Measurements from ENCODE around the gene GRIN2D. TPM values are rescaled to one million over a fixed set of nuclear protein-coding genes. Genes with fewer than 3 reads are reported as not detected.

Gene GRIN2D
- total RNA-seq, 5 donors from 2014 or later (not counting 1 experiment from before 2014, with no cell fraction given) = 0.13 to 0.23 (median 0.16) TPM; not detected in 1

DNA sequence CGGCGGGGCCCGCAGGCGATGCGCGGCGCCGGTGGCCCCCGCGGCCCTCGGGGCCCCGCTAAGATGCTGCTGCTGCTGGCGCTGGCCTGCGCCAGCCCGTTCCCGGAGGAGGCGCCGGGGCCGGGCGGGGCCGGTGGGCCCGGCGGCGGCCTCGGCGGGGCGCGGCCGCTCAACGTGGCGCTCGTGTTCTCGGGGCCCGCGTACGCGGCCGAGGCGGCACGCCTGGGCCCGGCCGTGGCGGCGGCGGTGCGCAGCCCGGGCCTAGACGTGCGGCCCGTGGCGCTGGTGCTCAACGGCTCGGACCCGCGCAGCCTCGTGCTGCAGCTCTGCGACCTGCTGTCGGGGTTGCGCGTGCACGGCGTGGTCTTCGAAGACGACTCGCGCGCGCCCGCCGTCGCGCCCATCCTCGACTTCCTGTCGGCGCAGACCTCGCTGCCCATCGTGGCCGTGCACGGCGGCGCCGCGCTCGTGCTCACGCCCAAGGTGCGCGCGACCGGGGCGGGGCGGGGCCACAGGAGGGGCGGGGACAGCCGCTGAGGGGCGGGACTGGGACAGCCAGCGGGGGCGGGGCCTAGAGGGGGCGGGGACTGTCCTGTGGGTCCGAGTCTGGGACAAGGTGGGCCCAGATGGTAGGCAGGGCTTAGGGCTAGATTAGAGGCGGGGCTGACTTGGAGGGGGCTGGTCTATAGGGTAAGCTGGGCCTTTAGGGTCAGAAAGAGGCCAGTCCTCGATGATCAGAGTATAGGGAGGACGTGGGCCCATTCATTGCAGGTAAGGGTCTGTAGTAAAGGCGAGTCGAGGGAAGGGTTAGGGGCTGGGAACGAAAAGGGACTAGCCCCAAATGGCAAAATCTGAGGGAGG is 5.1 kb downstream of the GRIN2D start:
- Mint-ChIP-seq H3K36me3 (no peaks in the 10 kb centered on the region), H3K27ac (peak overlapping the region; percentile 43 to 64), H3K4me1 (peaks cover 36 to 44% (median 43%) of the 10 kb centered on the region in 3 donors), H3K4me3 (peak overlapping the region; percentile 61 to 97 (median 70)), H3K27me3 (peaks cover 27 to 35% of the 10 kb centered on the region in 2 donors), H3K9me3 (peaks cover 0 to 6% (median 0%) of the 10 kb centered on the region in 3 donors)
- no peaks in the 10 kb centered on the region for H3K36me3 ChIP-seq (ENCODE audit: control insufficient read depth in 2 of 2, extremely low read depth in 1 of 2, insufficient read depth in 1 of 2, low read length in 1 of 2)
- ChIA-PET POLR2A (no interaction called here), CTCF (no interaction called here)
- H3K27me3 ChIP-seq (replicated peaks in 1 of 2; ENCODE audit: control insufficient read depth in 2 of 2, extremely low read depth in 1 of 2, insufficient read depth in 2 of 2, low read length in 1 of 2) = peaks cover 2 to 40% of the 10 kb centered on the region in 2 experiments
- peaks cover 2 to 53% of the 10 kb centered on the region in 2 experiments for H3K4me1 ChIP-seq (ENCODE audit: control insufficient read depth in 1 of 2, extremely low read depth in 1 of 2, insufficient read depth in 2 of 2, low read length in 2 of 2)
- 7% methylated on average over 100 of the region's 104 CpGs for WGBS (ENCODE audit: insufficient coverage)
- H3K4me3 ChIP-seq (ENCODE audit: control insufficient read depth in 1 of 2, extremely low read depth in 1 of 2, low read length in 1 of 2) = peak overlapping the region in 1 of 2 donors; percentile 44
- H3K27ac ChIP-seq (ENCODE audit: low read length) = no peak overlapping the region
- ATAC-seq (replicated peaks in 1 of 4) (peak; percentile 73 to 84 (median 79)), DNase-seq (peak; percentile 71 to 92 (median 83))
- no peaks in the 10 kb centered on the region for H3K9me3 ChIP-seq

DNA sequence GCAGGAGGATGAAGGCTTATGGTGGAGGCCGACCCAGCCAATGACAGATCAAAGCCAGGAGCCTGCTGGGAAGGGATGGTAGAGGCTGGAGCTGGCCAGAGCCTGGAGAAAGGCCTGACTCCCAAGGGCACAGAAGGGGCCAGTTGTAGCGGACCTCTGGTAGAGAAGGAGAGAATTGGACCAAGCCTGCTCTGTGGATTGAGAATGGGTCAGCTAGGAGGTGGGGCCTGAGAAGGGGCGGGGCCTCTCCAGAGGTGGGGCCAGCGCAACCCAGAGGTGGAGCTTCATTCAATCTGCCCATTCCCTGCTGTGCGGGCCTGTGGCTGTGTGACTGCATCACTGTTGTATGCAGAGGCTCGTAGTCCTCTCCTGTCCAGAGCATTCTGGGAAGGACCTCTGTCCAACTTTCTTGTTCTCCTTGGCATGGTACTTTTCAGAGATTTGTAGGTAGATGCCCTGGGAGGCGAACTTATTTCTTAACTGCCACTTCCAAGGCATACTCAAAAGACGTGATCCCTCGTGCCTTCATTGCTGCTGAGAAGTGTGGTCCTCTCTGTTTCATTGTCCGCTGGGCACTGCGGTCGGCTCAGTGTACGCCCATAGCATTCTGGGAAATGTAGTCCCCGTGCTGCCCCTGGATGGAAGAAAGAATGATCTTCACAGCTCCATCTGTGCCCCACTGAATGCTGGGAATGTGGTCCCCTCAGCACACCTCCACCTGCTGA is 6.7 kb downstream of the GRIN2D start:
- Mint-ChIP-seq H3K4me3 (peak overlapping the region in 2 of 3 donors; percentile 28 to 42), H3K36me3 (no peaks in the 10 kb centered on the region)
- peak in 8 of 35 experiments; percentile 19 to 61 (median 30) for DNase-seq

DNA sequence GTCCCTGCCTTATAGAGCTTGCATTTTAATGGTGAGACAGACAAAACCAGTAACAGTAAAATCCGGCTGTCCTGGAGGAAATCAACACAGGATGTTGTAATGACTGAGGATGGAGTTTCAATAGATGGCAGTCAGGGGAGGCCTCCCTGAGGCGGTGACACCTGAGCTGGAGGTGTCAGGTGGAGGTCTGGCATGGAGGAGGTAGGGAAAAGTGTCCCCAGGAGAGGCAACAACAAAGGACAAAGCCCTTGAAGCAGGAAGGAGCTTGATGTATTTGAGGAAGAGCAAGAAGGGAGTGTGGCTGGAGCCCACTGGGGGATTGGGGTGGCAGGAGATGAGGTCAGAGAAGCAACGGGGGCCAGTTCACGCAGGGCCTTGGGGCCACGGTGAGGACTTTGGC is 7.8 kb downstream of the GRIN2D start:
- ATAC-seq (replicated peaks in 1 of 4) (no peak), DNase-seq (no peak)
- Mint-ChIP-seq H3K27me3 (peaks cover 16 to 21% of the 10 kb centered on the region in 2 donors), H3K27ac (peak overlapping the region; percentile 36 to 66), H3K4me3 (no peak overlapping the region), H3K36me3 (no peaks in the 10 kb centered on the region), H3K9me3 (peaks cover 0 to 6% (median 5%) of the 10 kb centered on the region in 3 donors), H3K4me1 (peaks cover 23 to 26% (median 24%) of the 10 kb centered on the region in 3 donors)
- Histone ChIP-seq H3K27ac (ENCODE audit: low read length) (peak overlapping the region; percentile 3), H3K4me1 (ENCODE audit: control insufficient read depth in 1 of 2, extremely low read depth in 1 of 2, insufficient read depth in 2 of 2, low read length in 2 of 2) (peaks cover 2 to 29% of the 10 kb centered on the region in 2 experiments), H3K27me3 (replicated peaks in 1 of 2; ENCODE audit: control insufficient read depth in 2 of 2, extremely low read depth in 1 of 2, insufficient read depth in 2 of 2, low read length in 1 of 2) (peaks cover 0 to 18% of the 10 kb centered on the region in 2 experiments), H3K36me3 (ENCODE audit: control insufficient read depth in 2 of 2, extremely low read depth in 1 of 2, insufficient read depth in 1 of 2, low read length in 1 of 2) (no peaks in the 10 kb centered on the region), H3K9me3 (no peaks in the 10 kb centered on the region), H3K4me3 (ENCODE audit: control insufficient read depth in 1 of 2, extremely low read depth in 1 of 2, low read length in 1 of 2) (no peak overlapping the region)
- WGBS (ENCODE audit: insufficient coverage) = 73% methylated on average over 5 of the region's 5 CpGs
- ChIA-PET POLR2A (no interaction called here), CTCF (interaction anchor here in 1 of 2 donors (1.0 kb wide), 1 partner anchor 37 kb away, joined by 3 read pairs; the partner anchor contains the start of genes SYNGR4 and TMEM143)

More for the DNA sequence above, 6.7 kb downstream of the GRIN2D start:
- Mint-ChIP-seq H3K4me1 (peaks cover 27 to 33% (median 32%) of the 10 kb centered on the region in 3 donors), H3K27ac (peak overlapping the region; percentile 52 to 66), H3K27me3 (peaks cover 17 to 24% of the 10 kb centered on the region in 2 donors), H3K9me3 (peaks cover 0 to 6% (median 0%) of the 10 kb centered on the region in 3 donors)
- peak in 2 of 4 experiments; percentile 10 to 18 for ATAC-seq (replicated peaks in 1 of 4)
- Histone ChIP-seq H3K36me3 (ENCODE audit: control insufficient read depth in 2 of 2, extremely low read depth in 1 of 2, insufficient read depth in 1 of 2, low read length in 1 of 2) (no peaks in the 10 kb centered on the region), H3K4me1 (ENCODE audit: control insufficient read depth in 1 of 2, extremely low read depth in 1 of 2, insufficient read depth in 2 of 2, low read length in 2 of 2) (peaks cover 2 to 40% of the 10 kb centered on the region in 2 experiments), H3K4me3 (ENCODE audit: control insufficient read depth in 1 of 2, extremely low read depth in 1 of 2, low read length in 1 of 2) (no peak overlapping the region), H3K9me3 (no peaks in the 10 kb centered on the region), H3K27me3 (replicated peaks in 1 of 2; ENCODE audit: control insufficient read depth in 2 of 2, extremely low read depth in 1 of 2, insufficient read depth in 2 of 2, low read length in 1 of 2) (peaks cover 0 to 29% of the 10 kb centered on the region in 2 experiments), H3K27ac (ENCODE audit: low read length) (no peak overlapping the region)
- WGBS (ENCODE audit: insufficient coverage) = 89% methylated on average over 5 of the region's 14 CpGs
- ChIA-PET CTCF (interaction anchor here in 1 of 2 donors (0.5 kb wide), 1 partner anchor 143 kb away, joined by 4 read pairs; no protein-coding TSS in a partner anchor), POLR2A (no interaction called here)

DNA sequence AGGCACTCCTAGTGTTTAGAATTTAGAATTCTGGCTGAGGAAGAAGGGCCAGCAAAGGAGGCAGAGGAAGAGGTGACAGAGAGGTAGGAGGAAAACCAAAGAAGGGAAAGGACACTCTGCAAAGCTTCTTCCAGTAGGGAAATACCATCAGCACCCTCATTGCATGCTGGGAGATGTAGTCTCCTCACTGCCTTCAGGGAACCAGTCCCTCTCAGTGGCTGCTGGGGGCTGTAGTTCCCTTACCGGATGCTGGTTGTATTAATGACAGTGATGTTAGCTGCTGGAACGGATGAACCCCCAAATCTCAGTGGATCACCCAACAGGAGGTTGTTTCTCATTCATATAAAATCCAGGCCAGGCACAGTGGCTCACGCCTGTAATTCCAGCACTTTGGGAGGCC is 10.1 kb downstream of the GRIN2D start:
- 90% methylated on average over 1 of the region's 3 CpGs for WGBS (ENCODE audit: insufficient coverage)
- H3K36me3 ChIP-seq (ENCODE audit: control insufficient read depth in 2 of 2, extremely low read depth in 1 of 2, insufficient read depth in 1 of 2, low read length in 1 of 2) = no peaks in the 10 kb centered on the region
- CTCF ChIA-PET = interaction anchor here (0.5 to 1.2 kb wide), 4 partner anchors 8 to 107 kb away, joined by 3 to 5 read pairs (median 4); partner anchors contain the start of gene KDELR1 (in 1 of the 2)
- peak; percentile 57 to 74 (median 70) for ATAC-seq (replicated peaks in 1 of 4)
- H3K4me3 Mint-ChIP-seq = no peak overlapping the region
- H3K9me3 Mint-ChIP-seq = peaks cover 0 to 6% (median 5%) of the 10 kb centered on the region in 3 donors
- H3K27me3 ChIP-seq (replicated peaks in 1 of 2; ENCODE audit: control insufficient read depth in 2 of 2, extremely low read depth in 1 of 2, insufficient read depth in 2 of 2, low read length in 1 of 2) = peaks cover 0 to 11% of the 10 kb centered on the region in 2 experiments
- peak overlapping the region in 1 of 2 donors; percentile 12 for H3K27ac Mint-ChIP-seq
- POLR2A ChIA-PET = interaction anchor here in 1 of 2 donors (0.6 kb wide), 1 partner anchor 58 kb away, joined by 7 read pairs; no protein-coding TSS in a partner anchor
- DNase-seq = peak in 32 of 35 experiments; percentile 28 to 77 (median 52)
- H3K4me3 ChIP-seq (ENCODE audit: control insufficient read depth in 1 of 2, extremely low read depth in 1 of 2, low read length in 1 of 2) = no peak overlapping the region
- no peak overlapping the region for H3K27ac ChIP-seq (ENCODE audit: low read length)
- H3K4me1 Mint-ChIP-seq = peaks cover 10 to 15% (median 13%) of the 10 kb centered on the region in 3 donors
- no peaks in the 10 kb centered on the region for H3K36me3 Mint-ChIP-seq
- H3K4me1 ChIP-seq (ENCODE audit: control insufficient read depth in 1 of 2, extremely low read depth in 1 of 2, insufficient read depth in 2 of 2, low read length in 2 of 2) = peaks cover 0 to 10% of the 10 kb centered on the region in 2 experiments
- peaks cover 11 to 15% of the 10 kb centered on the region in 2 donors for H3K27me3 Mint-ChIP-seq
- no peaks in the 10 kb centered on the region for H3K9me3 ChIP-seq

DNA sequence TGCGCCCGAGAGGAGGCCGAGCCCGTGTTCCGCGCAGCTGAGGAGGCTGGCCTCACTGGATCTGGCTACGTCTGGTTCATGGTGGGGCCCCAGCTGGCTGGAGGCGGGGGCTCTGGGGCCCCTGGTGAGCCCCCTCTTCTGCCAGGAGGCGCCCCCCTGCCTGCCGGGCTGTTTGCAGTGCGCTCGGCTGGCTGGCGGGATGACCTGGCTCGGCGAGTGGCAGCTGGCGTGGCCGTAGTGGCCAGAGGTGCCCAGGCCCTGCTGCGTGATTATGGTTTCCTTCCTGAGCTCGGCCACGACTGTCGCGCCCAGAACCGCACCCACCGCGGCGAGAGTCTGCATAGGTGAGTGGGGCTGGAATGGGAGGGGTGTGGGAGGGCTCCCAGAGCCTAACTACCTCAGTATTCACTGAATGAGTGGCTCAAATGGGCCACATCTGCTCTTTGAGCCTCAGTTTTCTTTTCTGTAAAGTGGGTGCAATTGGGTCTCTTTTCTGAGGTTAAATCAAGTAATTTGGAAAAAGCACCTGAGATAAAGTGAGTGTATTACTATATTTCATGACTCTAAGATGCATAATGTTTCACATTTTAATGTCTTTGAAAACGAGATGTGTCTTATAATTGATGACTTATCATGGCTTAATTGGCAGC is 11.7 kb downstream of the GRIN2D start:
- no peaks in the 10 kb centered on the region for H3K9me3 ChIP-seq
- DNase-seq (no peak), ATAC-seq (replicated peaks in 1 of 4) (no peak)
- POLR2A ChIA-PET = no interaction called here
- Mint-ChIP-seq H3K4me3 (no peak overlapping the region), H3K27ac (no peak overlapping the region), H3K9me3 (peaks cover 0 to 5% (median 0%) of the 10 kb centered on the region in 3 donors), H3K36me3 (no peaks in the 10 kb centered on the region), H3K4me1 (peaks cover 6 to 10% (median 8%) of the 10 kb centered on the region in 3 donors), H3K27me3 (peaks cover 11 to 15% of the 10 kb centered on the region in 2 donors)
- no peak overlapping the region for H3K27ac ChIP-seq (ENCODE audit: low read length)
- peaks cover 0 to 6% of the 10 kb centered on the region in 2 experiments for H3K4me1 ChIP-seq (ENCODE audit: control insufficient read depth in 1 of 2, extremely low read depth in 1 of 2, insufficient read depth in 2 of 2, low read length in 2 of 2)
- CTCF ChIA-PET = no interaction called here
- H3K27me3 ChIP-seq (replicated peaks in 1 of 2; ENCODE audit: control insufficient read depth in 2 of 2, extremely low read depth in 1 of 2, insufficient read depth in 2 of 2, low read length in 1 of 2) = peaks cover 0 to 11% of the 10 kb centered on the region in 2 experiments
- H3K4me3 ChIP-seq (ENCODE audit: control insufficient read depth in 1 of 2, extremely low read depth in 1 of 2, low read length in 1 of 2) = no peak overlapping the region
- WGBS (ENCODE audit: insufficient coverage) = 94% methylated on average over 16 of the region's 27 CpGs
- no peaks in the 10 kb centered on the region for H3K36me3 ChIP-seq (ENCODE audit: control insufficient read depth in 2 of 2, extremely low read depth in 1 of 2, insufficient read depth in 1 of 2, low read length in 1 of 2)

Data from T-cell (primary cell).